Measurements from ENCODE around the gene EFNA3.

The EFNA3 gene

DNA sequence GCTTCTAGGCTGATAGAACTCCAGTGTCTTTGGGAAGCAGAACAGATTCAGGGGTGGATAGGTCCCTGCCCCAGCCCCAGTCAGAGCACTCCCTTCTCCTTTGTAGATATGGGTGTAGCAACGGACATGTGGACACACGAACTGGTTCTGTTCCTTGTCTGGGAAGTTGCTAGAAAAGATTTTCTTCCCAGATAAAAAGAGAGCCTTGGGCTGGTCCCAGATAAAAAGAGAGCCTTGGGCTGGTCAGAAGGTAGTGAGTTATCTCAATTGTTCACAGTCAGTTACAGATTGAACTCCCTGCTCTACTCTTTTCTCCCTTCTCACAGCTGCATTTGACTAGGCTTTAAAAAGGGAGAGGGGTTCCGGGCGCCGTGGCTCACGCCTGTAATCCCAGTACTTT, 41.6 kb downstream of the EFNA3 start:
- no peak overlapping the region for H3K4me3 ChIP-seq (ENCODE audit: low read depth, low read length)
- no peaks in the 10 kb centered on the region for H3K9me3 ChIP-seq (ENCODE audit: control insufficient read depth, insufficient read depth, low read depth, low read length)
- H3K27ac ChIP-seq (ENCODE audit: extremely low read depth, low read depth, low read length) = no peak overlapping the region
- no peak for TF ChIP-seq ZNF768 (tag by site-specific recombination; IDR thresholded peaks at IDR 0.05)
- TF ChIP-seq ZBTB48 (tag by site-specific recombination; IDR thresholded peaks at IDR 0.05) = no peak
- TF ChIP-seq ZBTB1 (tag by site-specific recombination; IDR thresholded peaks at IDR 0.05) = no peak
- TF ChIP-seq, protein P1, sequence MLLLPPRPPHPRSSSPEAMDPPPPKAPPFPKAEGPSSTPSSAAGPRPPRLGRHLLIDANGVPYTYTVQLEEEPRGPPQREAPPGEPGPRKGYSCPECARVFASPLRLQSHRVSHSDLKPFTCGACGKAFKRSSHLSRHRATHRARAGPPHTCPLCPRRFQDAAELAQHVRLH (tag by site-specific recombination; IDR thresholded peaks at IDR 0.05) = no peak
- TF ChIP-seq ZNF155 (tag by site-specific recombination; IDR thresholded peaks at IDR 0.05) = no peak
- TF ChIP-seq, protein P2, sequence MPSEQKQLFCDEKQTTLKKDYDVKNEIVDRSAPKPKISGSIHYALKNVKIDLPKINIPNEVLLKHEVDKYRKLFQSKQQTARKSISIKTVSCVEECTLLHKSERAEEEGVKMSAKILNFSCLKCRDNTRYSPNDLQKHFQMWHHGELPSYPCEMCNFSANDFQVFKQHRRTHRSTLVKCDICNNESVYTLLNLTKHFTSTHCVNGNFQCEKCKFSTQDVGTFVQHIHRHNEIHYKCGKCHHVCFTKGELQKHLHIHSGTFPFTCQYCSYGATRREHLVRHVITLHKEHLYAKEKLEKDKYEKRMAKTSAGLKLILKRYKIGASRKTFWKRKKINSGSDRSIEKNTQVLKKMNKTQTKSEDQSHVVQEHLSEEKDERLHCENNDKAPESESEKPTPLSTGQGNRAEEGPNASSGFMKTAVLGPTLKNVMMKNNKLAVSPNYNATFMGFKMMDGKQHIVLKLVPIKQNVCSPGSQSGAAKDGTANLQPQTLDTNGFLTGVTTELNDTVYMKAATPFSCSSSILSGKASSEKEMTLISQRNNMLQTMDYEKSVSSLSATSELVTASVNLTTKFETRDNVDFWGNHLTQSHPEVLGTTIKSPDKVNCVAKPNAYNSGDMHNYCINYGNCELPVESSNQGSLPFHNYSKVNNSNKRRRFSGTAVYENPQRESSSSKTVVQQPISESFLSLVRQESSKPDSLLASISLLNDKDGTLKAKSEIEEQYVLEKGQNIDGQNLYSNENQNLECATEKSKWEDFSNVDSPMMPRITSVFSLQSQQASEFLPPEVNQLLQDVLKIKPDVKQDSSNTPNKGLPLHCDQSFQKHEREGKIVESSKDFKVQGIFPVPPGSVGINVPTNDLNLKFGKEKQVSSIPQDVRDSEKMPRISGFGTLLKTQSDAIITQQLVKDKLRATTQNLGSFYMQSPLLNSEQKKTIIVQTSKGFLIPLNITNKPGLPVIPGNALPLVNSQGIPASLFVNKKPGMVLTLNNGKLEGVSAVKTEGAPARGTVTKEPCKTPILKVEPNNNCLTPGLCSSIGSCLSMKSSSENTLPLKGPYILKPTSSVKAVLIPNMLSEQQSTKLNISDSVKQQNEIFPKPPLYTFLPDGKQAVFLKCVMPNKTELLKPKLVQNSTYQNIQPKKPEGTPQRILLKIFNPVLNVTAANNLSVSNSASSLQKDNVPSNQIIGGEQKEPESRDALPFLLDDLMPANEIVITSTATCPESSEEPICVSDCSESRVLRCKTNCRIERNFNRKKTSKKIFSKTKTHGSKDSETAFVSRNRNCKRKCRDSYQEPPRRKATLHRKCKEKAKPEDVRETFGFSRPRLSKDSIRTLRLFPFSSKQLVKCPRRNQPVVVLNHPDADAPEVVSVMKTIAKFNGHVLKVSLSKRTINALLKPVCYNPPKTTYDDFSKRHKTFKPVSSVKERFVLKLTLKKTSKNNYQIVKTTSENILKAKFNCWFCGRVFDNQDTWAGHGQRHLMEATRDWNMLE (tag by site-specific recombination; conservative IDR thresholded peaks at IDR 0.05; ENCODE audit: low read depth) = no peak
- TF ChIP-seq, protein P3, sequence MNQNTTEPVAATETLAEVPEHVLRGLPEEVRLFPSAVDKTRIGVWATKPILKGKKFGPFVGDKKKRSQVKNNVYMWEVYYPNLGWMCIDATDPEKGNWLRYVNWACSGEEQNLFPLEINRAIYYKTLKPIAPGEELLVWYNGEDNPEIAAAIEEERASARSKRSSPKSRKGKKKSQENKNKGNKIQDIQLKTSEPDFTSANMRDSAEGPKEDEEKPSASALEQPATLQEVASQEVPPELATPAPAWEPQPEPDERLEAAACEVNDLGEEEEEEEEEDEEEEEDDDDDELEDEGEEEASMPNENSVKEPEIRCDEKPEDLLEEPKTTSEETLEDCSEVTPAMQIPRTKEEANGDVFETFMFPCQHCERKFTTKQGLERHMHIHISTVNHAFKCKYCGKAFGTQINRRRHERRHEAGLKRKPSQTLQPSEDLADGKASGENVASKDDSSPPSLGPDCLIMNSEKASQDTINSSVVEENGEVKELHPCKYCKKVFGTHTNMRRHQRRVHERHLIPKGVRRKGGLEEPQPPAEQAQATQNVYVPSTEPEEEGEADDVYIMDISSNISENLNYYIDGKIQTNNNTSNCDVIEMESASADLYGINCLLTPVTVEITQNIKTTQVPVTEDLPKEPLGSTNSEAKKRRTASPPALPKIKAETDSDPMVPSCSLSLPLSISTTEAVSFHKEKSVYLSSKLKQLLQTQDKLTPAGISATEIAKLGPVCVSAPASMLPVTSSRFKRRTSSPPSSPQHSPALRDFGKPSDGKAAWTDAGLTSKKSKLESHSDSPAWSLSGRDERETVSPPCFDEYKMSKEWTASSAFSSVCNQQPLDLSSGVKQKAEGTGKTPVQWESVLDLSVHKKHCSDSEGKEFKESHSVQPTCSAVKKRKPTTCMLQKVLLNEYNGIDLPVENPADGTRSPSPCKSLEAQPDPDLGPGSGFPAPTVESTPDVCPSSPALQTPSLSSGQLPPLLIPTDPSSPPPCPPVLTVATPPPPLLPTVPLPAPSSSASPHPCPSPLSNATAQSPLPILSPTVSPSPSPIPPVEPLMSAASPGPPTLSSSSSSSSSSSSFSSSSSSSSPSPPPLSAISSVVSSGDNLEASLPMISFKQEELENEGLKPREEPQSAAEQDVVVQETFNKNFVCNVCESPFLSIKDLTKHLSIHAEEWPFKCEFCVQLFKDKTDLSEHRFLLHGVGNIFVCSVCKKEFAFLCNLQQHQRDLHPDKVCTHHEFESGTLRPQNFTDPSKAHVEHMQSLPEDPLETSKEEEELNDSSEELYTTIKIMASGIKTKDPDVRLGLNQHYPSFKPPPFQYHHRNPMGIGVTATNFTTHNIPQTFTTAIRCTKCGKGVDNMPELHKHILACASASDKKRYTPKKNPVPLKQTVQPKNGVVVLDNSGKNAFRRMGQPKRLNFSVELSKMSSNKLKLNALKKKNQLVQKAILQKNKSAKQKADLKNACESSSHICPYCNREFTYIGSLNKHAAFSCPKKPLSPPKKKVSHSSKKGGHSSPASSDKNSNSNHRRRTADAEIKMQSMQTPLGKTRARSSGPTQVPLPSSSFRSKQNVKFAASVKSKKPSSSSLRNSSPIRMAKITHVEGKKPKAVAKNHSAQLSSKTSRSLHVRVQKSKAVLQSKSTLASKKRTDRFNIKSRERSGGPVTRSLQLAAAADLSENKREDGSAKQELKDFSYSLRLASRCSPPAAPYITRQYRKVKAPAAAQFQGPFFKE (tag by site-specific recombination; IDR thresholded peaks at IDR 0.05; ENCODE audit: borderline replicate concordance) = no peak
- no peak for TF ChIP-seq HOXD13 (CRISPR knock-in tag; IDR thresholded peaks at IDR 0.05; ENCODE audit: borderline replicate concordance)
- H3K36me3 ChIP-seq (ENCODE audit: control insufficient read depth in 2 of 2, insufficient read depth in 1 of 2, low read length in 2 of 2) = no peaks in the 10 kb centered on the region
- ChIA-PET CTCF (interaction anchor here (1.4 to 4.2 kb wide), 2 partner anchors 29 to 35 kb away, joined by 7 to 30 read pairs; no protein-coding TSS in a partner anchor), POLR2A (no interaction called here)
- H3K4me1 ChIP-seq (ENCODE audit: control insufficient read depth, insufficient read depth, low read length) = no peaks in the 10 kb centered on the region

DNA sequence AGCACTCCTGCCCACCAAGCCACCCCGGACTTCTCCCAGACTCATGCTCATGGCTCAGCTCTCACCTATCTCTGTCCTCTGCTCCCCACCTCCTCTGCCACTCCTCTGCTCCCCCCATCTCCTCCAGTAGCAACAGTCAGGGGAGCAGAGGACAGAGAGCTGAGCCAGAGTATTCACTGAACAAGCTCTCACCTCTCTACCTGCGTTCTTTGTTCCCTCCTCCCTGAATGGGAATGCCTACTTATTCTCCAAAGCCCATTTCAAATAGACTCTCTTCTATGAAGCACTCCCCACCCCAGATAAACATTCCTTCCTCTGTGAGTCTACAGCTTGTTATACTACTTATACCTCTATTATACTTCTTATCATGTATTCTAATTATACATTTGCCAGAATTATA, 42.6 kb downstream of the EFNA3 start:
- no peak overlapping the region for H3K4me3 ChIP-seq (ENCODE audit: low read depth, low read length)
- H3K9me3 ChIP-seq (ENCODE audit: control insufficient read depth, insufficient read depth, low read depth, low read length) = no peaks in the 10 kb centered on the region
- no peaks in the 10 kb centered on the region for H3K36me3 ChIP-seq (ENCODE audit: control insufficient read depth in 2 of 2, insufficient read depth in 1 of 2, low read length in 2 of 2)
- POLR2A ChIA-PET = no interaction called here
- no peak overlapping the region for H3K27ac ChIP-seq (ENCODE audit: extremely low read depth, low read depth, low read length)
- CTCF ChIA-PET = interaction anchor here (0.9 to 4.2 kb wide), 3 partner anchors 26 to 36 kb away, joined by 5 to 30 read pairs (median 7); no protein-coding TSS in a partner anchor
- H3K4me1 ChIP-seq (ENCODE audit: control insufficient read depth, insufficient read depth, low read length) = 0 out of 2 replicates have a peak, but pooled peaks cover 3% of the 10 kb centered on the region
- TF ChIP-seq, protein P4, sequence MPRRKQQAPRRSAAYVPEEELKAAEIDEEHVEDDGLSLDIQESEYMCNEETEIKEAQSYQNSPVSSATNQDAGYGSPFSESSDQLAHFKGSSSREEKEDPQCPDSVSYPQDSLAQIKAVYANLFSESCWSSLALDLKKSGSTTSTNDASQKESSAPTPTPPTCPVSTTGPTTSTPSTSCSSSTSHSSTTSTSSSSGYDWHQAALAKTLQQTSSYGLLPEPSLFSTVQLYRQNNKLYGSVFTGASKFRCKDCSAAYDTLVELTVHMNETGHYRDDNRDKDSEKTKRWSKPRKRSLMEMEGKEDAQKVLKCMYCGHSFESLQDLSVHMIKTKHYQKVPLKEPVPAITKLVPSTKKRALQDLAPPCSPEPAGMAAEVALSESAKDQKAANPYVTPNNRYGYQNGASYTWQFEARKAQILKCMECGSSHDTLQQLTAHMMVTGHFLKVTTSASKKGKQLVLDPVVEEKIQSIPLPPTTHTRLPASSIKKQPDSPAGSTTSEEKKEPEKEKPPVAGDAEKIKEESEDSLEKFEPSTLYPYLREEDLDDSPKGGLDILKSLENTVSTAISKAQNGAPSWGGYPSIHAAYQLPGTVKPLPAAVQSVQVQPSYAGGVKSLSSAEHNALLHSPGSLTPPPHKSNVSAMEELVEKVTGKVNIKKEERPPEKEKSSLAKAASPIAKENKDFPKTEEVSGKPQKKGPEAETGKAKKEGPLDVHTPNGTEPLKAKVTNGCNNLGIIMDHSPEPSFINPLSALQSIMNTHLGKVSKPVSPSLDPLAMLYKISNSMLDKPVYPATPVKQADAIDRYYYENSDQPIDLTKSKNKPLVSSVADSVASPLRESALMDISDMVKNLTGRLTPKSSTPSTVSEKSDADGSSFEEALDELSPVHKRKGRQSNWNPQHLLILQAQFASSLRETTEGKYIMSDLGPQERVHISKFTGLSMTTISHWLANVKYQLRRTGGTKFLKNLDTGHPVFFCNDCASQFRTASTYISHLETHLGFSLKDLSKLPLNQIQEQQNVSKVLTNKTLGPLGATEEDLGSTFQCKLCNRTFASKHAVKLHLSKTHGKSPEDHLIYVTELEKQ (tag by site-specific recombination; IDR thresholded peaks at IDR 0.05; ENCODE audit: borderline replicate concordance) = no peak
- TF ChIP-seq, protein P5, sequence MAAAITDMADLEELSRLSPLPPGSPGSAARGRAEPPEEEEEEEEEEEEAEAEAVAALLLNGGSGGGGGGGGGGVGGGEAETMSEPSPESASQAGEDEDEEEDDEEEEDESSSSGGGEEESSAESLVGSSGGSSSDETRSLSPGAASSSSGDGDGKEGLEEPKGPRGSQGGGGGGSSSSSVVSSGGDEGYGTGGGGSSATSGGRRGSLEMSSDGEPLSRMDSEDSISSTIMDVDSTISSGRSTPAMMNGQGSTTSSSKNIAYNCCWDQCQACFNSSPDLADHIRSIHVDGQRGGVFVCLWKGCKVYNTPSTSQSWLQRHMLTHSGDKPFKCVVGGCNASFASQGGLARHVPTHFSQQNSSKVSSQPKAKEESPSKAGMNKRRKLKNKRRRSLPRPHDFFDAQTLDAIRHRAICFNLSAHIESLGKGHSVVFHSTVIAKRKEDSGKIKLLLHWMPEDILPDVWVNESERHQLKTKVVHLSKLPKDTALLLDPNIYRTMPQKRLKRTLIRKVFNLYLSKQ (tag by site-specific recombination; IDR thresholded peaks at IDR 0.05; ENCODE audit: borderline replicate concordance) = no peak
- TF ChIP-seq ZNF830 (tag by site-specific recombination; IDR thresholded peaks at IDR 0.05; ENCODE audit: low read depth) (no peak), ZNF837 (tag by site-specific recombination; IDR thresholded peaks at IDR 0.05) (no peak), ZBTB8A (tag by site-specific recombination; IDR thresholded peaks at IDR 0.05) (no peak)
- TF ChIP-seq, protein P6, sequence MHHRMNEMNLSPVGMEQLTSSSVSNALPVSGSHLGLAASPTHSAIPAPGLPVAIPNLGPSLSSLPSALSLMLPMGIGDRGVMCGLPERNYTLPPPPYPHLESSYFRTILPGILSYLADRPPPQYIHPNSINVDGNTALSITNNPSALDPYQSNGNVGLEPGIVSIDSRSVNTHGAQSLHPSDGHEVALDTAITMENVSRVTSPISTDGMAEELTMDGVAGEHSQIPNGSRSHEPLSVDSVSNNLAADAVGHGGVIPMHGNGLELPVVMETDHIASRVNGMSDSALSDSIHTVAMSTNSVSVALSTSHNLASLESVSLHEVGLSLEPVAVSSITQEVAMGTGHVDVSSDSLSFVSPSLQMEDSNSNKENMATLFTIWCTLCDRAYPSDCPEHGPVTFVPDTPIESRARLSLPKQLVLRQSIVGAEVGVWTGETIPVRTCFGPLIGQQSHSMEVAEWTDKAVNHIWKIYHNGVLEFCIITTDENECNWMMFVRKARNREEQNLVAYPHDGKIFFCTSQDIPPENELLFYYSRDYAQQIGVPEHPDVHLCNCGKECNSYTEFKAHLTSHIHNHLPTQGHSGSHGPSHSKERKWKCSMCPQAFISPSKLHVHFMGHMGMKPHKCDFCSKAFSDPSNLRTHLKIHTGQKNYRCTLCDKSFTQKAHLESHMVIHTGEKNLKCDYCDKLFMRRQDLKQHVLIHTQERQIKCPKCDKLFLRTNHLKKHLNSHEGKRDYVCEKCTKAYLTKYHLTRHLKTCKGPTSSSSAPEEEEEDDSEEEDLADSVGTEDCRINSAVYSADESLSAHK (tag by site-specific recombination; IDR thresholded peaks at IDR 0.05) = no peak

All from HEK293 (cell line).